HepG2 (cell line): Measurements from ENCODE around the gene TBC1D16. TPM values are rescaled to one million over a fixed set of nuclear protein-coding genes. Genes with fewer than 3 reads are reported as not detected.
A peak's percentile ranks its signal among the peaks of the same experiment; 100 is the strongest.

Experiments
- ARNT2 ChIP-seq: sonication (generic); formaldehyde crosslinking; IDR thresholded peaks from 2 replicates; pipeline ENCODE4 v1.8.0; 2022; ENCODE audit warnings: mild to moderate bottlenecking, low read depth, missing genetic modification reagents, moderate library complexity
- ATM ChIP-seq: fragments of 450-650 bp; IDR thresholded peaks from 2 replicates; pipeline ENCODE4 v1.7.1; 2017; ENCODE audit warnings: mild to moderate bottlenecking, borderline replicate concordance
- CENPT ChIP-seq: sonication (generic); formaldehyde crosslinking; IDR thresholded peaks from 2 replicates; pipeline ENCODE4 v1.8.0; 2022; ENCODE audit warnings: low read depth, mild to moderate bottlenecking, moderate library complexity, missing genetic modification reagents
- CHCHD3 ChIP-seq: sonication (generic); formaldehyde crosslinking; IDR thresholded peaks from 2 replicates; pipeline ENCODE4 v1.8.0; 2022; ENCODE audit warnings: mild to moderate bottlenecking, missing genetic modification reagents, moderate library complexity
- DMAP1 ChIP-seq: IDR thresholded peaks from 2 replicates; pipeline ENCODE4 v1.6.1; 2016
- DR1 ChIP-seq: sonication (generic); formaldehyde crosslinking; IDR thresholded peaks from 2 replicates; pipeline ENCODE4 v1.8.0; 2021; ENCODE audit warnings: mild to moderate bottlenecking, missing genetic modification reagents, inconsistent platforms
- HES4 ChIP-seq: sonication (generic); formaldehyde crosslinking; IDR thresholded peaks from 2 replicates; pipeline ENCODE4 v1.9.0; 2021; ENCODE audit warnings: mild to moderate bottlenecking, missing genetic modification reagents, borderline replicate concordance
- HOMEZ ChIP-seq: IDR thresholded peaks from 2 replicates; pipeline ENCODE4 v1.6.1; 2016; ENCODE audit warnings: low read depth
- HOXD1 ChIP-seq: sonication (generic); formaldehyde crosslinking; IDR thresholded peaks from 2 replicates; pipeline ENCODE4 v1.5.0; 2020; ENCODE audit warnings: missing genetic modification reagents
- KDM4B ChIP-seq: sonication (generic); formaldehyde crosslinking; IDR thresholded peaks from 2 replicates; pipeline ENCODE4 v1.4.0; 2020; ENCODE audit warnings: missing genetic modification reagents
- KLF15 ChIP-seq: sonication (generic); formaldehyde crosslinking; IDR thresholded peaks from 2 replicates; pipeline ENCODE4 v1.8.1; 2023; ENCODE audit warnings: borderline replicate concordance, mild to moderate bottlenecking, inconsistent platforms, missing genetic modification reagents, mixed read lengths
- KLF9 ChIP-seq: IDR thresholded peaks from 2 replicates; pipeline ENCODE4 v1.6.1; 2016; ENCODE audit warnings: low read depth
- MAFG ChIP-seq: sonication (generic); formaldehyde crosslinking; IDR thresholded peaks from 2 replicates; pipeline ENCODE4 v1.5.1; 2020; ENCODE audit warnings: mild to moderate bottlenecking, missing genetic modification reagents
- MAX ChIP-seq: IDR thresholded peaks from 2 replicates; pipeline ENCODE4 v1.6.1; 2012; ENCODE audit warnings: inconsistent platforms
- MXD4 ChIP-seq: IDR thresholded peaks from 2 replicates; pipeline ENCODE4 v1.6.1; 2016; ENCODE audit warnings: mild to moderate bottlenecking, missing biosample characterization, missing genetic modification reagents
- PCBP1 ChIP-seq: fragments of 200-400 bp; formaldehyde crosslinking; IDR thresholded peaks from 2 replicates; pipeline ENCODE4 v1.6.1; 2017; ENCODE audit warnings: mild to moderate bottlenecking, low read depth, low read length, borderline replicate concordance
- RFXANK ChIP-seq: IDR thresholded peaks from 2 replicates; pipeline ENCODE4 v1.6.1; 2016
- SAP130 ChIP-seq: IDR thresholded peaks from 2 replicates; pipeline ENCODE4 v1.6.1; 2016; ENCODE audit warnings: low read depth
- SP2 ChIP-seq: sonication (generic); formaldehyde crosslinking; IDR thresholded peaks from 2 replicates; pipeline ENCODE4 v1.5.1; 2020; ENCODE audit warnings: mild to moderate bottlenecking, missing genetic modification reagents
- SP5 ChIP-seq: IDR thresholded peaks from 2 replicates; pipeline ENCODE4 v1.6.1; 2016; ENCODE audit warnings: low read depth, borderline replicate concordance
- ZBTB46 ChIP-seq: sonication (generic); formaldehyde crosslinking; IDR thresholded peaks from 2 replicates; pipeline ENCODE4 v1.4.0; 2020; ENCODE audit warnings: mild to moderate bottlenecking, missing genetic modification reagents, borderline replicate concordance
- ZNF12 ChIP-seq: sonication (generic); formaldehyde crosslinking; IDR thresholded peaks from 2 replicates; pipeline ENCODE4 v1.5.0; 2020; ENCODE audit warnings: missing genetic modification reagents
- ZNF256 ChIP-seq: sonication (generic); formaldehyde crosslinking; conservative IDR thresholded peaks from 2 replicates; pipeline ENCODE4 v1.4.0; 2020; ENCODE audit warnings: missing genetic modification reagents
- ZNF414 ChIP-seq: sonication (generic); formaldehyde crosslinking; IDR thresholded peaks from 2 replicates; pipeline ENCODE4 v1.5.0; 2020; ENCODE audit warnings: missing genetic modification reagents
- ZNF552 ChIP-seq: sonication (generic); formaldehyde crosslinking; IDR thresholded peaks from 2 replicates; pipeline ENCODE4 v1.9.0; 2022; ENCODE audit warnings: missing genetic modification reagents, mild to moderate bottlenecking, borderline replicate concordance
- ZNF839 ChIP-seq: sonication (generic); formaldehyde crosslinking; IDR thresholded peaks from 2 replicates; pipeline ENCODE4 v1.4.0; 2020; ENCODE audit warnings: missing genetic modification reagents, mild to moderate bottlenecking, borderline replicate concordance
- ZSCAN22 ChIP-seq: sonication (generic); formaldehyde crosslinking; IDR thresholded peaks from 2 replicates; pipeline ENCODE4 v1.4.0; 2020; ENCODE audit warnings: mild to moderate bottlenecking, missing genetic modification reagents
- polyA plus RNA-seq, 8 experiments: library from polyadenylated mRNA; depleted of rRNA in 3 of 8; stranded (reverse) in 7 of 8; unstranded in 1 of 8; fragments of >200 nt; fragmentation: Illumina TruSeq in 4 of 8; extraction: Trizol in 4 of 8; gene quantifications; 2 replicates each; pipeline versions ENCODE4 v1.2.1 to v1.2.3, GENCODE V29; 2011 to 2016; ENCODE audit warnings: low read depth in 4 of 8, missing spikeins in 1 of 8, mixed read lengths in 1 of 8; ENCODE audit not compliant: insufficient read depth in 1 of 8
- total RNA-seq, 5 experiments: library from RNA; depleted of rRNA; stranded (reverse); fragments of >200 nt; fragmentation: Illumina TruSeq; extraction: Trizol; gene quantifications; 2 replicates each; pipeline ENCODE4 v1.2.3, GENCODE V29; 2016; ENCODE audit warnings: low read depth in 1 of 5
- TF ChIP-seq, protein P1 (sequence below): sonication (generic); formaldehyde crosslinking; IDR thresholded peaks from 2 replicates; pipeline ENCODE4 v1.4.0; 2020; ENCODE audit warnings: low read depth, mild to moderate bottlenecking, missing genetic modification reagents

TBC1D16 gene
- total and polyA plus RNA-seq, 2 of the 13 experiments (the other 11 are each of a cell fraction or from before 2014, with no cell fraction given), result 14.9 to 24.9 TPM

DNA sequence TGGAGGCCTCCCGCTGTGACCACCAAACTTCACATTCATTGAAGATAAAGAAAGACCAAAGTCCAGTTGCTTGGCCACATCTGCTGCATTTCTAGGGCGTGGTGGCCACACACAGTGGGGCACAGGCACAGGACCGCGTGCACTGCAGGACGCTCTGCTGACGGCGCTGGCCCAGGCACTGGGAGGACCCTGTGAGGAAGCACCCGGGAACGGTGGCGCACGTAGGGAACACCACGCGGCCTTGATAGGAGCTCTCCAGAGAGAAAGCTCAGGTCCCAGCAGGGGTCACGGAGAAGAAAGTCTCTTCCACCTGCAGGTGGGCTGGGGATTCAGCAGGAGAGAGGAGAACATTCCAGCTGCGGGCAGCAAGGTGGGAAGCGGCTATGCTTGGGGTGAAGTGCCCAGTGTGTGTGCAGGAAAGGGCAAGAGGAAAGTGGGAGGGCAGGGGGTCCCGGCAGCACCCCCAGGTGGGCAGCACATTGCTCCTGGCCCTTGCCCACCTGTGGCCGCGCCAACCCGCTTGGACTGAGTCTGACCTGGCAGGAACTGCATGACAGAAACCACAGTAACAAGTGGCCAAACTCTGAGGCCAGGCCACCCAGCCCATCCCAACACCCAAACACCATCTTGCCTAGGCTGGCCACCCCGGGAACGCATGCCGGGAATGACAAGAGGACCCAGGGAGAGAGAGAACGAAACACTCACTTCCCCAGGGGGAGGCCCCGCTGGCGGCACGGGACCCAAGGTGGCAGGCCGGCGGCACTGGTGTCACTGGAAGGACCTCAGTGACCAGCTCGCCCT is 32.8 kb downstream of the TBC1D16 start (continued):
- TF ChIP-seq ZBTB46 (CRISPR knock-in tag) (no peak), ARNT2 (CRISPR knock-in tag) (no peak), PCBP1 (no peak), HOXD1 (no peak), SP5 (CRISPR knock-in tag) (no peak), ZSCAN22 (no peak), KLF9 (no peak), RFXANK (CRISPR knock-in tag) (no peak), ZNF552 (CRISPR knock-in tag) (no peak), MAFG (CRISPR knock-in tag) (no peak), MXD4 (CRISPR knock-in tag) (no peak), DMAP1 (CRISPR knock-in tag) (no peak), KDM4B (CRISPR knock-in tag) (no peak), ATM (no peak), ZNF256 (no peak), CHCHD3 (CRISPR knock-in tag) (no peak), ZNF12 (CRISPR knock-in tag) (no peak), ZNF414 (CRISPR knock-in tag) (no peak), SP2 (no peak), DR1 (CRISPR knock-in tag) (no peak), KLF15 (CRISPR knock-in tag) (no peak), HES4 (no peak), HOMEZ (CRISPR knock-in tag) (no peak), ZNF839 (CRISPR knock-in tag) (no peak), SAP130 (CRISPR knock-in tag) (no peak), MAX (peak; percentile 75), CENPT (CRISPR knock-in tag) (no peak)
- TF ChIP-seq, protein P1, sequence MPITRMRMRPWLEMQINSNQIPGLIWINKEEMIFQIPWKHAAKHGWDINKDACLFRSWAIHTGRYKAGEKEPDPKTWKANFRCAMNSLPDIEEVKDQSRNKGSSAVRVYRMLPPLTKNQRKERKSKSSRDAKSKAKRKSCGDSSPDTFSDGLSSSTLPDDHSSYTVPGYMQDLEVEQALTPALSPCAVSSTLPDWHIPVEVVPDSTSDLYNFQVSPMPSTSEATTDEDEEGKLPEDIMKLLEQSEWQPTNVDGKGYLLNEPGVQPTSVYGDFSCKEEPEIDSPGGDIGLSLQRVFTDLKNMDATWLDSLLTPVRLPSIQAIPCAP, result no peak
